ENCODE results near the gene TUBA3D. TPM values are rescaled to one million over a fixed set of nuclear protein-coding genes. Genes with fewer than 3 reads are reported as not detected.
"Not testable (repeated sequence)": the region's sequence is repeated elsewhere in the genome, so short reads cannot be mapped to it uniquely, and the experiment has no call there.

The TUBA3D gene
- total RNA-seq, 1 experiment from 2014 or later = not detected

DNA sequence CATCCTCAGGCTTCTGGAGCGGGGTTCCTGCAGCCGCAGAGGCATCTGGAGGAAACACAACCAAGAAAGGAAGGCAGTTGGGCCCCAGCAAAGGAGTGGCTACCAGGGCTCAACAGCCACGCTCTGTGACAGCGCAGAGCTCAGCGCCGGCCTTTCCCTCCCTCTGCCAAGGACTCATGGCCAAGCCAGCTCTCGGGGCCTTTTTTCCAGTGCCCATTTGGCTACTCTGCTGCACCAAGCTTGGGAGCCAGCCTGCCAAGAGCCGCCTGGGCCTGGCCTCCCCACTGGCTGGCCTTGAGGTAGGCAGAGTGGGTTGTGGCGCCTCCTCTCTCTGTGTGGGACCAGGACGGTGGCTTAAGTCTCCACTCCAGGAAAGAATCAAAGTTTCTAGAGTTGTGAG is 44.6 kb downstream of the TUBA3D start:
- Histone ChIP-seq H3K27me3 (ENCODE audit: low read length) (no peaks in the 10 kb centered on the region), H4K20me1 (ENCODE audit: insufficient read depth, low read depth, low read length) (no peaks in the 10 kb centered on the region), H3K9me3 (ENCODE audit: low read length) (no peaks in the 10 kb centered on the region), H2AFZ (ENCODE audit: low read length) (no peak overlapping the region), H3K9ac (ENCODE audit: low read length) (no peak overlapping the region), H3K36me3 (ENCODE audit: insufficient read depth, low read length) (no peaks in the 10 kb centered on the region), H3K4me1 (ENCODE audit: low read length) (no peaks in the 10 kb centered on the region; the same call in 1 of the 2 replicates), H3K4me3 (ENCODE audit: low read length) (no peak overlapping the region), H3K27ac (ENCODE audit: low read length) (no peak overlapping the region), H3K9me2 (replicated peaks; ENCODE audit: insufficient read depth, low read length) (no peaks in the 10 kb centered on the region), H3K79me2 (ENCODE audit: low read length) (no peaks in the 10 kb centered on the region), H3K4me2 (ENCODE audit: low read depth, low read length, poor library complexity, severe bottlenecking) (no peak overlapping the region)
- no peak for DNase-seq

GRCh38 chr2:131521524-131521923 is 45.6 kb downstream of the TUBA3D start:
- H3K4me1 ChIP-seq (ENCODE audit: low read length); H3K4me2 ChIP-seq (ENCODE audit: low read depth, low read length, poor library complexity, severe bottlenecking); H2AFZ ChIP-seq (ENCODE audit: low read length); H3K9me3 ChIP-seq (ENCODE audit: low read length); H3K79me2 ChIP-seq (ENCODE audit: low read length); H3K36me3 ChIP-seq (ENCODE audit: insufficient read depth, low read length); H3K27me3 ChIP-seq (ENCODE audit: low read length); H4K20me1 ChIP-seq (ENCODE audit: insufficient read depth, low read depth, low read length); H3K9ac ChIP-seq (ENCODE audit: low read length); DNase-seq; H3K27ac ChIP-seq (ENCODE audit: low read length); H3K9me2 ChIP-seq (replicated peaks; ENCODE audit: insufficient read depth, low read length); H3K4me3 ChIP-seq (ENCODE audit: low read length): not testable (repeated sequence)

DNA sequence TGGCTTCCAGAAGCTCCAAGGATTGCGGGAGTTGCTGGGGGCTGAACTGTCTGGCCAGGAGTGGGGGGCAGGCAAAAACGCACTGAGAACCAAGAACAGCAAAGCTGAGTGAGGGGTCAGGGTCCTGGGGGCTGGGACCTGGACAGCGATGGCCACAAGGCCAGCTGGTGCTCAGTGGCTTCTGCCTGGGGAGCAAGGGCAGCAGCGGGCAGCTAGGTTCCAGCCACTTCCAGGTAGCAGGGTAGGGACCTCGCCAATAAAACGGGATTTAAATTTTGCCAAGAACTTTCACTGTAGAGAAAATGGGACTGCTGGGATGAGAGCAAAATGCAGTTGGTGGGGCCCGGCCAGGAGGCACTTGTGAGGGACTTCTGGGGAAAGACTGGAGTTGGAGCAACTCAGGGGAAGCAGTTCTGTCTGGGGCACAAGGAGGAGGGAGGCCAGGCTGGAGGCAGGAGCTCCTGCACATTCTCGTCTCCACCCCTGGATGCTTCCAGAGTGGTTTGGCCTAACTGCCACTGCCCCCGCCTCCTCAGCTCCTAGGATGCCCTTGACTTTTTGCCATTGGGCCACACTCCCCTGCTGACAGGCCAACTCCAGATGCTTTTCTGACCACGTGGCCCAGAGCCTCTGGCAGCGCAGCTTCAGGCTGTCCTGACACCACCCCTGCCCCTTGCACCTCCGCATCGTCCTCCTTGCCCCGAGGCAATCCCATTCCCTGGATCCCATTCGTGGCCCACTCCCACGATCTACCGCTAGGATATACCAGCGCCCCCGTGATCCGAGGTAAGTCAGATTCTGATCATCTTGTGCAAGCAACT is 46.3 kb downstream of the TUBA3D start:
- no peak overlapping the region for H3K27ac ChIP-seq (ENCODE audit: low read length)
- H3K4me3 ChIP-seq (ENCODE audit: low read length) = no peak overlapping the region

DNA sequence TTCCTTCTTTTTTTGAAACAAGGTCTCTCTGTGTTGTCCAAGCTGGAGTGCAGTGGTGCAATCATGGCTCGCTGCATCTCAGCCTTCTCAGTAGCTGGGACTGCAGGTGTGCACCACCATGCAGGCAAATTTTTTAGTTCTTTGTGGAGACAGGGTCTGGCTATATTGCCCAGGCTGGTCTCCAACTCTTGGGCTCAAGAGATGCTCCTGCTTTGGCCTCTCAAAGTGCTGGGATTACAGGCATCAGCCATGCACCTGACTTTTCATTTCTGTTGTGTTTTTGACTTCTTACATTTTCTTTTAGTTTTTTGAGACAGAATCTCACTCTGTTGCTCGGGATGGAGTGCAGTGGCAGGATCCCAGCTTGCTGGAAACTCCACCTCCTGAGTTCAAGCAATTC is 49.3 kb downstream of the TUBA3D start:
- H3K9ac ChIP-seq (ENCODE audit: low read length); H3K9me3 ChIP-seq (ENCODE audit: low read length); H3K4me3 ChIP-seq (ENCODE audit: low read length); H3K4me1 ChIP-seq (ENCODE audit: low read length); DNase-seq; H3K27ac ChIP-seq (ENCODE audit: low read length); H3K36me3 ChIP-seq (ENCODE audit: insufficient read depth, low read length); H3K9me2 ChIP-seq (replicated peaks; ENCODE audit: insufficient read depth, low read length); H3K79me2 ChIP-seq (ENCODE audit: low read length); H2AFZ ChIP-seq (ENCODE audit: low read length); H3K4me2 ChIP-seq (ENCODE audit: low read depth, low read length, poor library complexity, severe bottlenecking); H4K20me1 ChIP-seq (ENCODE audit: insufficient read depth, low read depth, low read length); H3K27me3 ChIP-seq (ENCODE audit: low read length): not testable (repeated sequence)

More for the DNA sequence above, 46.3 kb downstream of the TUBA3D start:
- H3K9me2 ChIP-seq (replicated peaks; ENCODE audit: insufficient read depth, low read length) = no peaks in the 10 kb centered on the region
- no peaks in the 10 kb centered on the region for H3K79me2 ChIP-seq (ENCODE audit: low read length)
- H3K4me2 ChIP-seq (ENCODE audit: low read depth, low read length, poor library complexity, severe bottlenecking) = no peak overlapping the region
- no peaks in the 10 kb centered on the region for H3K36me3 ChIP-seq (ENCODE audit: insufficient read depth, low read length)
- H3K9me3 ChIP-seq (ENCODE audit: low read length) = no peaks in the 10 kb centered on the region
- H2AFZ ChIP-seq (ENCODE audit: low read length) = no peak overlapping the region
- H3K4me1 ChIP-seq (ENCODE audit: low read length) = peaks cover 1% of the 10 kb centered on the region
- H4K20me1 ChIP-seq (ENCODE audit: insufficient read depth, low read depth, low read length) = no peaks in the 10 kb centered on the region
- peak; percentile 39 for DNase-seq
- no peak overlapping the region for H3K9ac ChIP-seq (ENCODE audit: low read length)
- no peaks in the 10 kb centered on the region for H3K27me3 ChIP-seq (ENCODE audit: low read length)

- not testable (repeated sequence) for H3K36me3 ChIP-seq (ENCODE audit: insufficient read depth, low read length); H3K79me2 ChIP-seq (ENCODE audit: low read length); H4K20me1 ChIP-seq (ENCODE audit: insufficient read depth, low read depth, low read length); H3K9me3 ChIP-seq (ENCODE audit: low read length); H3K4me1 ChIP-seq (ENCODE audit: low read length); H3K27ac ChIP-seq (ENCODE audit: low read length); H3K27me3 ChIP-seq (ENCODE audit: low read length); H3K9me2 ChIP-seq (replicated peaks; ENCODE audit: insufficient read depth, low read length)
- Histone ChIP-seq H3K4me2 (ENCODE audit: low read depth, low read length, poor library complexity, severe bottlenecking) (peak within 1 kb of the TSS; percentile 75), H3K9ac (ENCODE audit: low read length) (peak within 1 kb of the TSS; percentile 70), H2AFZ (ENCODE audit: low read length) (peak within 1 kb of the TSS; percentile 91), H3K4me3 (ENCODE audit: low read length) (peak within 1 kb of the TSS; percentile 65)
- peak; percentile 89 for DNase-seq
These were observed 51.4 kb downstream of the TUBA3D start, which contains the start of gene CCDC74A for GRCh38 chr2:131527131-131528001. Gene CCDC74A, plus strand, starts transcription at chr2:131527888. Its CDS starts 83 bp downstream, at chr2:131527971.

- H3K4me2 ChIP-seq (ENCODE audit: low read depth, low read length, poor library complexity, severe bottlenecking) = not testable (repeated sequence)
These were observed 53.3 kb downstream of the TUBA3D start for GRCh38 chr2:131528981-131529863.

GRCh38 chr2:131529864-131530445 is 54.0 kb downstream of the TUBA3D start:
- H3K4me1 ChIP-seq (ENCODE audit: low read length) = not testable (repeated sequence)

More at GRCh38 chr2:131528981-131529863, 53.3 kb downstream of the TUBA3D start:
- not testable (repeated sequence) for H3K9me2 ChIP-seq (replicated peaks; ENCODE audit: insufficient read depth, low read length); H3K27me3 ChIP-seq (ENCODE audit: low read length); H3K9ac ChIP-seq (ENCODE audit: low read length); H3K27ac ChIP-seq (ENCODE audit: low read length); H3K9me3 ChIP-seq (ENCODE audit: low read length); DNase-seq; H3K79me2 ChIP-seq (ENCODE audit: low read length); H3K36me3 ChIP-seq (ENCODE audit: insufficient read depth, low read length); H3K4me1 ChIP-seq (ENCODE audit: low read length); H3K4me3 ChIP-seq (ENCODE audit: low read length); H2AFZ ChIP-seq (ENCODE audit: low read length); H4K20me1 ChIP-seq (ENCODE audit: insufficient read depth, low read depth, low read length)

More at GRCh38 chr2:131529864-131530445, 54.0 kb downstream of the TUBA3D start:
- H4K20me1 ChIP-seq (ENCODE audit: insufficient read depth, low read depth, low read length); H3K27ac ChIP-seq (ENCODE audit: low read length); H3K36me3 ChIP-seq (ENCODE audit: insufficient read depth, low read length); DNase-seq; H3K4me3 ChIP-seq (ENCODE audit: low read length); H3K27me3 ChIP-seq (ENCODE audit: low read length); H3K9ac ChIP-seq (ENCODE audit: low read length); H2AFZ ChIP-seq (ENCODE audit: low read length); H3K9me3 ChIP-seq (ENCODE audit: low read length); H3K9me2 ChIP-seq (replicated peaks; ENCODE audit: insufficient read depth, low read length); H3K4me2 ChIP-seq (ENCODE audit: low read depth, low read length, poor library complexity, severe bottlenecking); H3K79me2 ChIP-seq (ENCODE audit: low read length): not testable (repeated sequence)
